Mesothelial cell of epicardium (in vitro differentiated cells): Measurements from ENCODE around the gene TMEM158. TPM values are rescaled to one million over a fixed set of nuclear protein-coding genes. Genes with fewer than 3 reads are reported as not detected.
A peak's percentile ranks its signal among the peaks of the same experiment; 100 is the strongest.

ENCODE experiments used
- DNase-seq, 2 experiments: peaks; one replicate each; pipeline ENCODE4 v3.0.0; 2021; ENCODE audit warnings: low spot score in 2 of 2; ENCODE audit not compliant: unreplicated experiment in 2 of 2
- H3K27ac Mint-ChIP-seq: 2 replicates; pipeline ENCODE4 v1.8.0; 2021; ENCODE audit warnings: mixed read lengths
- H3K27me3 Mint-ChIP-seq: 2 replicates; pipeline ENCODE4 v1.8.0; 2021; ENCODE audit warnings: low read depth, mixed read lengths
- H3K36me3 Mint-ChIP-seq: 2 replicates; pipeline ENCODE4 v1.8.0; 2021; ENCODE audit warnings: mixed read lengths
- H3K4me1 Mint-ChIP-seq: 2 replicates; pipeline ENCODE4 v1.8.0; 2021; ENCODE audit warnings: mixed read lengths
- H3K4me3 Mint-ChIP-seq: 2 replicates; pipeline ENCODE4 v1.8.0; 2021; ENCODE audit warnings: mild to moderate bottlenecking, moderate library complexity, mixed read lengths
- H3K9me3 Mint-ChIP-seq: 2 replicates; pipeline ENCODE4 v1.8.0; 2021; ENCODE audit warnings: mixed read lengths
- total RNA-seq: library from RNA; stranded (reverse); gene quantifications from 3 replicates; pipeline ENCODE4 v1.2.1, GENCODE V29; 2021
- TF ChIP-seq, protein P1 (sequence below): fragments of 200-600 bp; sonication (generic); IDR thresholded peaks from one replicate; pipeline ENCODE4 v1.5.0; 2021; ENCODE audit warnings: antibody characterized with exemption; ENCODE audit not compliant: unreplicated experiment

TMEM158 gene
- total RNA-seq, 1 donor from 2014 or later: 3.6 TPM

DNA sequence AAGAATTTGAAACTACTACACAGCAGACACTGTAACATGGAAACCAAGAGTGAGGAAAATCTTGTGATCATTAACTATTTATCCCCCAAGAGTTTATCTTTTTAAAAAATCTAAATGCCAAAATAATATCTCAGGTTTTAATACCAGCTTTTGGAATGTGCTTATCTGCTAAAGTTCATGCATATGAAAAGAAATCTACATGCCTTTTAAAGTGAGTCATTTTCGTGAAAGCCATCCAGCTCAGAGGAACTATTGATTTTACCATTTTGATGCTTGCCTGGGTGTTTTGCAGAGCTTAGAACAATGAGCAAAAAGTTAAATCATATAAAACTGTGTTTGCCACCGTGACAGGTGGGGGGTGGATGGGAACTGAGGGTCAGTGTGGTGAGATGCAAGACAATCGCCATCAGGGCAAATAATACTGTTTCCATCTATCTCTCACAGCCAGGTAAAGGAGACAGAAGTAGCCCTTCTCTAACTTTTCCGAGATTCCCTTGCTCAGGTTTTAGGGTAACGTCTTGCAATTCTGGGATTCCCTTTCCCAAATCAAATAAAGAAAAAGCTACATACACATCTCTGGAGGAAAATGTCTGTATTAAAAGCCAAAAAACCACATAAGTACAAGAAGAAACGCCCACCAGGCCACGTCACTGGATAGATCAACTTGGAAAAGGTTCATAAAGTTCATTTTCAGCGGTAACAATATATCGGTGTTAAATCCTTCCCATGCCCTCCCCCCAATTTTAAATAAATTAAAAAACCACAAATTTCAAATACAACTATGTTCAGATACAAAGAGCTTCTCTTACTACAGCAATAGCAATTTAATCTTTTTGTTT is 2.0 kb downstream of the TMEM158 start:
- Mint-ChIP-seq H3K9me3 (no peaks in the 10 kb centered on the region), H3K36me3 (no peaks in the 10 kb centered on the region), H3K27ac (no peak overlapping the region), H3K4me3 (peak overlapping the region; percentile 85), H3K27me3 (peaks cover 69% of the 10 kb centered on the region), H3K4me1 (peaks cover 20% of the 10 kb centered on the region)
- DNase-seq: no peak
- TF ChIP-seq, protein P1, sequence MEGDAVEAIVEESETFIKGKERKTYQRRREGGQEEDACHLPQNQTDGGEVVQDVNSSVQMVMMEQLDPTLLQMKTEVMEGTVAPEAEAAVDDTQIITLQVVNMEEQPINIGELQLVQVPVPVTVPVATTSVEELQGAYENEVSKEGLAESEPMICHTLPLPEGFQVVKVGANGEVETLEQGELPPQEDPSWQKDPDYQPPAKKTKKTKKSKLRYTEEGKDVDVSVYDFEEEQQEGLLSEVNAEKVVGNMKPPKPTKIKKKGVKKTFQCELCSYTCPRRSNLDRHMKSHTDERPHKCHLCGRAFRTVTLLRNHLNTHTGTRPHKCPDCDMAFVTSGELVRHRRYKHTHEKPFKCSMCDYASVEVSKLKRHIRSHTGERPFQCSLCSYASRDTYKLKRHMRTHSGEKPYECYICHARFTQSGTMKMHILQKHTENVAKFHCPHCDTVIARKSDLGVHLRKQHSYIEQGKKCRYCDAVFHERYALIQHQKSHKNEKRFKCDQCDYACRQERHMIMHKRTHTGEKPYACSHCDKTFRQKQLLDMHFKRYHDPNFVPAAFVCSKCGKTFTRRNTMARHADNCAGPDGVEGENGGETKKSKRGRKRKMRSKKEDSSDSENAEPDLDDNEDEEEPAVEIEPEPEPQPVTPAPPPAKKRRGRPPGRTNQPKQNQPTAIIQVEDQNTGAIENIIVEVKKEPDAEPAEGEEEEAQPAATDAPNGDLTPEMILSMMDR: no peak

DNA sequence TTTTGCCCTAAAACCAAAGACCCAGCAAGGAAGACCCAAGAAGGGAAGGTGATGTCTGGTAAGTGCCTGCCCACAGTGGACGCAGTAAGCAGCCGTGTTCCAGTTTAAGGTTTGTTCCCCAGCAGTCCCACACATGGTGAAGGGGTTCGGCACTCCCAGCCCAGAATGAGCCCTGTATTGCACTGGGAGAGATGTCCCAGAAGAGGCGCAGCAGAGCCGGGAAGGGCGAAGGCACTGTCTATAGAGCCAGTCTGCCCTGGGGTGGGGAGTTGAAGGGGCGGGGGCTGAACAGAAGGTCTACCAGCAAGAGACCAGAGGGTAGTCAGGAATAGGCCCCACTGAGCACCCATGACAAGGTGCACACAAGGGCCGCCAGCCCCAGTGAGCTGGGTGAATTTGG is 6.4 kb downstream of the TMEM158 start:
- Mint-ChIP-seq H3K36me3 (no peaks in the 10 kb centered on the region), H3K4me1 (peaks cover 17% of the 10 kb centered on the region), H3K9me3 (no peaks in the 10 kb centered on the region), H3K27me3 (peaks cover 41% of the 10 kb centered on the region), H3K4me3 (no peak overlapping the region), H3K27ac (no peak overlapping the region)
- TF ChIP-seq, protein P1: no peak
- no peak for DNase-seq

DNA sequence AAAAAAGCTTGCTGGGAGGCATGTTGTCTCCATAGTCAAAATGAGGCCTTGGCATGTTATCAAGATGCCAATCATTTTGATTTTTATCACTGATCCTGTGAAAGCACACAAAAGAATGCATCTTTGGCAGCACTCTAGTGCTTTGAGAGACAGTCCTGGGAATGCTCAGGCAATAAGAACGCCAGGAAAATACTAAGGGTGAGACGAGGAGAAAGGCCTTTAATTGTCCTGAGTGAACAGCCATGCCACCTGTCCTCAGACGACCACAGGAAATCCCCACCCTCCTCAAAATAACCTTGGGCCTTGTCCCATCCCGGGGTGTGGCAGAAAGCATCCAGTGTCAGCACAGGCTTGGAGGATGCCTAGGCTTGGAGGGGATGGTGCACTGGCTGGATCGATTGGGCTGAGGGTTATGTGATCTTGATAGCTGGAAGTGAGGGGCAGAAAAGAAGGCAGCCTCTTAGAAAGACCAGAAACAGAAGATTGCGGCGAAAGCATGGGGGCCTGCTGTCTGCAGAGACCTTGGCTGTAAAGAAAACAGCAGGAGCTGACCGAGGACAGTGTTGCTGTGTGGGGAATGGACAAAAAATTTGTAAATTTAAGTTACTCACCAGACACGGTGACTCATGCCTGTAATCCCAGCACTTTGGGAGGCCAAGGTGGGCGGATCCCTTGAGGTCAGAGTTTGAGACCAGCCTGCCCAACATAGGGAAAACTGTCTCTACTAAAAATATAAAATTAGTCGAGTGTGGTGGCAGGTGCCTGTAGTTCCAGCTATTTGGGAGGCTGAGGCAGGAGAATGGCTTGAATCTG is 7.3 kb downstream of the TMEM158 start:
- Mint-ChIP-seq H3K36me3 (no peaks in the 10 kb centered on the region), H3K9me3 (no peaks in the 10 kb centered on the region), H3K4me3 (no peak overlapping the region), H3K27me3 (peaks cover 36% of the 10 kb centered on the region), H3K27ac (no peak overlapping the region), H3K4me1 (peaks cover 9% of the 10 kb centered on the region)
- TF ChIP-seq, protein P1: no peak
- no peak for DNase-seq

DNA sequence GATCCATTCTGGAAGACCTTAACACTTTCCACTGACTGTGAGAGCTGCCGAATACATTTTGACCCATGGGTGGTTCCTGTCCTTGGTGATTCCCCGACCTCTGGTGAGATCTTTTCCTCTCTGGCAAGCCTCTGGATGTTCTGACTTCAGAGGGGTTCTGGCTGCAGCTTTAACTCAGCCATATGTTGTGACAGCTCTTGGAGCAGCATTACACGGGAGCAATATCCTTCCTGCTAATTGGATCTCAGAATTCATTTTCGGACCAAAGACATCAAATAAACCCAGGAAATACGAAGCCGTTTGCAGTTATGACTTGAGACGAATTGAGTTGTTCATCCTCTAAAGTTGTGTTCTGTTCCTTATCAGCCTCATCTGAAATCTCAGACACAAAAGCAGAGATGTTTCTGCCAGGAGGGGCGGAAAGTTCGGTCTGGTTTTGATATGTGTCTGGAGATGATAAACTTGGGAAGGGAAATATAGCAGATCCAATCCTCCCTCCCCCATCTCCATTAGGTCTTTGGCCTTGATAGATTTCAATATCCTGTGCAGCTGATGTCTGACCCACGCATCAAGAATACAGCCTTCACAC is 10.0 kb downstream of the TMEM158 start:
- TF ChIP-seq, protein P1: no peak
- H3K4me3 Mint-ChIP-seq: no peak overlapping the region
- H3K9me3 Mint-ChIP-seq: no peaks in the 10 kb centered on the region
- no peak overlapping the region for H3K27ac Mint-ChIP-seq
- peaks cover 9% of the 10 kb centered on the region for H3K27me3 Mint-ChIP-seq
- peaks cover 16% of the 10 kb centered on the region for H3K4me1 Mint-ChIP-seq
- H3K36me3 Mint-ChIP-seq: no peaks in the 10 kb centered on the region
- no peak for DNase-seq

DNA sequence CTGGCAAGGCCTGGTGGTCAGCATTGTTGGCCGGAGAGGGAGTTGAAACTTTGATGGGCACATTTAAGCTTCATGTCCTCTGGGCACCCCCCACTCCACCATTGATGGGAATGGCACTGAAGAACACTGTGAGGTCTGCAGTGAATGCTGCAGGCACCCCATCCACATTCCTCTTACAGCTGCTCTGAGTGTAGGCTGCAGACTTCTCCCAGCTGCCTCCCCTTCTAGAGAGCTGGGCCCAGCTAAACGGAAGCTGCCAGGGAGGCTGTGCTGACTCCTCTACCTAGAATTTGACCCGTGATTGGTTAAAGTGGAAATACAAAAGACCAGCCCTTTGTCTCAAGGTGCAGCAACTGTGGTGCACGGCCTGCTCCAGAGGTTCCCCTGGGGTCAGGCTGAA is 10.6 kb downstream of the TMEM158 start:
- Mint-ChIP-seq H3K4me1 (peaks cover 22% of the 10 kb centered on the region), H3K27ac (no peak overlapping the region)

More for the DNA sequence above, 10.6 kb downstream of the TMEM158 start:
- DNase-seq: no peak
- TF ChIP-seq, protein P1: no peak
- peaks cover 8% of the 10 kb centered on the region for H3K27me3 Mint-ChIP-seq
- no peak overlapping the region for H3K4me3 Mint-ChIP-seq
- H3K9me3 Mint-ChIP-seq: no peaks in the 10 kb centered on the region
- no peaks in the 10 kb centered on the region for H3K36me3 Mint-ChIP-seq
